SU-DHL-6 (cell line): ENCODE data around the gene NTMT1.

Experiments used
- CTCF ChIP-seq: fragments of 200-600 bp; sonication (generic); IDR thresholded peaks from one replicate; pipeline ENCODE4 v1.5.1; 2017; ENCODE audit warnings: antibody characterized with exemption, mild to moderate bottlenecking, low read length, moderate library complexity; ENCODE audit not compliant: insufficient read depth, poor library complexity, severe bottlenecking
- EZH2phosphoT487 ChIP-seq: fragments of 200-600 bp; sonication (generic), shearing (Covaris generic); conservative IDR thresholded peaks from 2 replicates; pipeline ENCODE4 v1.6.1; 2018; ENCODE audit warnings: mild to moderate bottlenecking, antibody characterized with exemption, low read length, moderate library complexity, mixed read lengths

GRCh38 chr9:129640086-129640870 lies 14.3 kb downstream of the NTMT1 start:
- TF ChIP-seq CTCF (no peak), EZH2phosphoT487 (no peak)
